Upper lobe of right lung (tissue), 1 donor: ENCODE data around the gene ADGB. TPM values are rescaled to one million over a fixed set of nuclear protein-coding genes. Genes with fewer than 3 reads are reported as not detected.
A peak's percentile ranks its signal among the peaks of the same experiment; 100 is the strongest.

Source experiments
- ATAC-seq: fragments of 200-7000 bp; cut with Tn5 transposase; one replicate; pipeline ENCODE4 v1.9.1; 2020; ENCODE audit warnings: mild to moderate bottlenecking, moderate library complexity
- DNase-seq: peaks from one replicate; pipeline ENCODE4 v3.0.0-alpha.2; 2020
- H3K27ac ChIP-seq: fragments of 200-600 bp; one replicate; pipeline ENCODE4 v1.8.0; 2022
- H3K27me3 ChIP-seq: fragments of 200-600 bp; one replicate; pipeline ENCODE4 v1.8.0; 2022; ENCODE audit warnings: mild to moderate bottlenecking
- H3K36me3 ChIP-seq: fragments of 200-600 bp; one replicate; pipeline ENCODE4 v1.8.0; 2022
- H3K4me1 ChIP-seq: fragments of 200-600 bp; one replicate; pipeline ENCODE4 v1.8.0; 2022
- H3K4me3 ChIP-seq: fragments of 200-600 bp; one replicate; pipeline ENCODE4 v1.8.0; 2022; ENCODE audit warnings: mild to moderate bottlenecking
- H3K9me3 ChIP-seq: fragments of 200-600 bp; one replicate; pipeline ENCODE4 v1.8.0; 2022
- intact Hi-C: fragments of 100-400 bp; cut with DNase I; formaldehyde crosslinking; loops from one replicate; pipeline ENCODE4 v1.11.0; 2022
- total RNA-seq: library from RNA; stranded (reverse); fragmentation: NEBNext Ultra II Directional; extraction: Animal tissue kit (Norgen Biotek cat#: 25700); gene quantifications from one replicate; pipeline ENCODE4 v1.2.1, GENCODE V29; 2021
- TF ChIP-seq, protein P1 (sequence below): fragments of 200-600 bp; IDR thresholded peaks from one replicate; pipeline ENCODE4 v1.8.0; 2022; ENCODE audit warnings: antibody characterized with exemption
- donor health status: DM: no; HTN: yes; CAD: no; lungs with severe emphysema.

Gene ADGB
- total RNA-seq, 1 donor from 2014 or later = not detected

DNA sequence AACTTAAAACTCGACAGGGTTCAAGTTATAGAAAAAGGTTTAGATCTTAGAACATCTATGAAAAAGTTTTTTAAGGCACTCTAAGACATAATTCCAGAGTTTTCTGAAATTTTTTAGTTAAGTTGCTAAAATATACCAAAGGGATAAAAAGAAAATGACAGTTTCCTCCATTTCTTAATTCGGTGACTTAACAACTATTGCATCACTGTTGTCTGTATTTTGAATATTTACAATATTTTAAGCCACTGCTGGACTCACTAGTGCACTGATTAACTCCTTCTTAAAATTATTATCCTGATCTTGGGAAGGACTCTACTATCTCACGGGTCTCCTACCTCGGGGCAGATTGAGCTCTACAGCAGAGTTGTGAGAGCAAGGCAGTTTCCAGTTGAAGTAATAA lies 91.0 kb downstream of the ADGB start:
- intact Hi-C loops = no loop called here
- DNase-seq = no peak

DNA sequence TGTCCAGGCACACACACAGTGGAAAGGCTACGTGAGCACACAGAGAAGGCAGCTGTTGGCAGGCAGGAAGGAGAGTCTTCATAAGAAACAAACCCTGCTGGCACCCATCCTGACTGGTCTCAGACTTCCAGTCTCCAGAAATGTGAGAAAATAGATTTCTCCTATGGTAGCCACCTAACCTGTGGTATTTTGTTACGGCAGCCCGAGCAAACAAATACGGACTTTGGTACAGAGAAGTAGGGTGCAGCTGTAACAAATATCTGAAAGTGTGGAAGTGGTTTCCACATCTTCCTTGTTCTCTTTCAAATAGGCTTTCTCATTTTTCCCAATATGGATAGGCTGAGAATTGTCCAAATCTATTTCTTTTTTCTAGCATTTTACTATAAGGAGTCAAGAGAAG lies 94.6 kb downstream of the ADGB start:
- intact Hi-C loops = no loop called here
- TF ChIP-seq, protein P1, sequence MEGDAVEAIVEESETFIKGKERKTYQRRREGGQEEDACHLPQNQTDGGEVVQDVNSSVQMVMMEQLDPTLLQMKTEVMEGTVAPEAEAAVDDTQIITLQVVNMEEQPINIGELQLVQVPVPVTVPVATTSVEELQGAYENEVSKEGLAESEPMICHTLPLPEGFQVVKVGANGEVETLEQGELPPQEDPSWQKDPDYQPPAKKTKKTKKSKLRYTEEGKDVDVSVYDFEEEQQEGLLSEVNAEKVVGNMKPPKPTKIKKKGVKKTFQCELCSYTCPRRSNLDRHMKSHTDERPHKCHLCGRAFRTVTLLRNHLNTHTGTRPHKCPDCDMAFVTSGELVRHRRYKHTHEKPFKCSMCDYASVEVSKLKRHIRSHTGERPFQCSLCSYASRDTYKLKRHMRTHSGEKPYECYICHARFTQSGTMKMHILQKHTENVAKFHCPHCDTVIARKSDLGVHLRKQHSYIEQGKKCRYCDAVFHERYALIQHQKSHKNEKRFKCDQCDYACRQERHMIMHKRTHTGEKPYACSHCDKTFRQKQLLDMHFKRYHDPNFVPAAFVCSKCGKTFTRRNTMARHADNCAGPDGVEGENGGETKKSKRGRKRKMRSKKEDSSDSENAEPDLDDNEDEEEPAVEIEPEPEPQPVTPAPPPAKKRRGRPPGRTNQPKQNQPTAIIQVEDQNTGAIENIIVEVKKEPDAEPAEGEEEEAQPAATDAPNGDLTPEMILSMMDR = no peak
- peaks cover 6% of the 10 kb centered on the region for H3K27me3 ChIP-seq
- H3K9me3 ChIP-seq = no peaks in the 10 kb centered on the region
- DNase-seq (no peak), ATAC-seq (no peak)
- no peak overlapping the region for H3K4me3 ChIP-seq
- H3K4me1 ChIP-seq = no peaks in the 10 kb centered on the region
- H3K36me3 ChIP-seq = no peaks in the 10 kb centered on the region
- no peak overlapping the region for H3K27ac ChIP-seq

More for the DNA sequence above, 91.0 kb downstream of the ADGB start:
- Histone ChIP-seq H3K27me3 (peaks cover 6% of the 10 kb centered on the region), H3K4me1 (no peaks in the 10 kb centered on the region), H3K4me3 (no peak overlapping the region), H3K27ac (no peak overlapping the region), H3K36me3 (no peaks in the 10 kb centered on the region), H3K9me3 (no peaks in the 10 kb centered on the region)
- TF ChIP-seq, protein P1 = no peak
- ATAC-seq = no peak

DNA sequence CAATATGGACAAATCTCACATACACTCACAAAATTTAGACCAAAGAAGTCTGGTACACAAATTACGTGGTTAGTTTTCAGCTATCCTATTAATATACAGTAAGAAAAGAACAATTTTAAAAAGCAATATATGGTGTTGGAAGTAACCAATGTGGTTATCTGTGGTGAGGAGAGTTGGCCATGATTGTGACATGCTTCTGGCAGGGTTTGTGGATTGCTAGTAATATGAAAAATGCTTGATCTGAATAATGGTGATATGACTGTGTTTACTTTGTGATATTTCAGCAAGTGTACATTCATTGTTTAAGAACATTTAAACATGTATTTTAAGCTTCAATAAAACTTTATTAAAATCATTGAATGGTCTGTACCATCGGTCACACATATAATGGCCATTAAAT lies 99.1 kb downstream of the ADGB start:
- TF ChIP-seq, protein P1 = no peak
- H3K9me3 ChIP-seq = no peaks in the 10 kb centered on the region
- ATAC-seq (no peak), DNase-seq (no peak)
- no peaks in the 10 kb centered on the region for H3K4me1 ChIP-seq
- H3K27me3 ChIP-seq = peaks cover 6% of the 10 kb centered on the region
- intact Hi-C loops = no loop called here
- H3K4me3 ChIP-seq = no peak overlapping the region
- no peak overlapping the region for H3K27ac ChIP-seq
- H3K36me3 ChIP-seq = no peaks in the 10 kb centered on the region

DNA sequence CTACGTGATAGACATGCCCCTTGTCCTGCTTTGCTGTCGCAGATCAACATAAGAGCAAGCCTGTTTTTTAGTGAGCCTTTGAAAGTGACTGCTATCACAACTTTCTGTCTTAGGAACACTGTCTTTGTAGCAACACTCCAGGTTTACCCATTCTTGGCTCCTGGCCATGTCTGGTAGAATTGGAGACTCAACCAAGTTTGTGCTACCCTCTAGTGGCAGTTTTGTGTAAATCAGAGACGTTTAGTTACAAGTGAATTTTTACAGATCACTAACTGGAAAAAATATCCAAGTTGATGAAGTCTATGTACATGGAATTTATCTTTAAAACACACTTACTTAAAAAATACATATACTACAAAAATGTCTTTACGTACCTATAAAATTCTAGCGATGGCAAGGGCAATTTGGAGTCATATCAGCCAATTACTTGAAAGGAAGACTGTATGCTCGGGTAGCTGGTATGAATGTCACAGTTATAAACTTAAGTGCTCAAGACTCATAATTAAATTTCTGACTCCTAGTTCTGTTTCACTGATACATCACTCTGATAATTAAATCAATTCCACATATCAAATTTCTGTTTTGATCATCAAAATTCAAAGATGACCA lies 101.4 kb downstream of the ADGB start:
- Histone ChIP-seq H3K27me3 (no peaks in the 10 kb centered on the region), H3K36me3 (no peaks in the 10 kb centered on the region), H3K4me1 (no peaks in the 10 kb centered on the region), H3K9me3 (no peaks in the 10 kb centered on the region), H3K4me3 (no peak overlapping the region), H3K27ac (no peak overlapping the region)
- intact Hi-C loops = no loop called here
- ATAC-seq (peak; percentile 93), DNase-seq (no peak)
- TF ChIP-seq, protein P1 = peak; percentile 72

DNA sequence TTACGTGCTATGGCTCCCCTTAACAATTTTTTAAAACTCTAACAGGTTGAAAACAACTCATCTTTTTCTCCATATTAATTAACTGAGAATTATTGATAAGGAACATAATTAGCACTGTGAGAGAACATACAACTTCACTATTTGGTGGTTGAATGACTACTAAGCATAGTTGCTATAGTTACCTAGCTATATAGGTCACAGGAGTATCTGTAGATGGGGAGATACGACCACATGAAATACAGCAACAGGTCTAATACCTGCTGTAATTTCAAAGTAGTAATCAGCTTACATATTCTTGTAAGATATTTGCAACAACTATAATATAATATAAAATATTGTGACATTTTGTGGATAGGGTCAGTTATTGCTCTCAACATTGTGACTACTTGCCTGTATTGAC lies 102.9 kb downstream of the ADGB start:
- intact Hi-C loops = no loop called here
- no peaks in the 10 kb centered on the region for H3K36me3 ChIP-seq
- no peak overlapping the region for H3K4me3 ChIP-seq
- ATAC-seq (no peak), DNase-seq (no peak)
- no peaks in the 10 kb centered on the region for H3K9me3 ChIP-seq
- no peaks in the 10 kb centered on the region for H3K27me3 ChIP-seq
- TF ChIP-seq, protein P1 = no peak
- no peaks in the 10 kb centered on the region for H3K4me1 ChIP-seq
- no peak overlapping the region for H3K27ac ChIP-seq

DNA sequence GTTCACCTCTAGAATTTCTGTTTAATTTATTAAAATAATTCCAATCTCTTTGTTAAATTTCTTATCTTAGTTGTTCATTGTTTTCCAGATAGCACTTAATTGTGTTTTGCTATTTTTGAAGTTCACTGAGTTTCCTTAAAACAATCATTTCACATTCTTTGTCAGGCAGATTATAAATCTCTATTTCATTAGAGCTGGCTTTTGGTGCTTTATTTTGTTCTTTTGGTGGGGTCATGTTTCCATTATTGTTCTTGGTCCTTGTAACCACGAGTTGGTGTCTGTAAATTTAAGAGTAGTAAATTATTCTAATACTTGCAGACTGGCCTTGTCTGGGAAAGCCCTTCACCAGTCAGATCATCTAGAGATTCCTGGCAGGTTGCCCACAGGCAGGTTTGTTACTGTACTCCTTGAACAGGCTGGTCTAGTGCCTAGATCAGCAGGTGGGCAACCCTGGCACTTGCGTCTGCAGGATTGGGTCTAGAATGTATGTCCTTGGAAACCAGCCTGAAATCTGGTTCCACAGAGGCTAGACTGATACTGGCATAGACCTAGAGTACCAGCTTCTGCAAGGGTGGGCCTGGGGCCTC lies 110.4 kb downstream of the ADGB start:
- Histone ChIP-seq H3K9me3 (no peaks in the 10 kb centered on the region), H3K27ac (no peak overlapping the region), H3K36me3 (no peaks in the 10 kb centered on the region), H3K4me1 (no peaks in the 10 kb centered on the region), H3K27me3 (no peaks in the 10 kb centered on the region), H3K4me3 (no peak overlapping the region)
- DNase-seq = no peak
- TF ChIP-seq, protein P1 = no peak
- no peak for ATAC-seq
- intact Hi-C loops = no loop called here
